PC-9 (cell line): ENCODE measurements around the gene KLK12. TPM values are rescaled to one million over a fixed set of nuclear protein-coding genes. Genes with fewer than 3 reads are reported as not detected.

Experiments
- BruUV-seq: library from RNA; stranded (reverse); fragments of 400-500 nt; replicated peaks from 2 replicates; lab custom pipeline; 2021; lab: Mats Ljungman, UMichigan
- CTCF ChIA-PET: fragments of 300-600 bp; sonication (Branson Sonifier 250); formaldehyde crosslinking; loops from one replicate; lab custom pipeline; 2022; ENCODE audit warnings: antibody characterized with exemption; lab: Charles Lee
- POLR2A ChIA-PET: fragments of 300-600 bp; sonication (Branson Sonifier 250); formaldehyde crosslinking; loops from one replicate; lab custom pipeline; 2022; ENCODE audit warnings: antibody characterized with exemption; ENCODE audit not compliant: unreplicated experiment; lab: Charles Lee
- DNase-seq, 2 experiments: peaks; one replicate each; pipeline versions ENCODE4 v3.0.0 to v3.0.0-alpha.2; 2015 to 2022; ENCODE audit warnings: mixed read lengths in 1 of 2
- H2AFZ ChIP-seq: fragments of 200-600 bp; sonication (generic); 2 replicates; pipeline ENCODE4 v1.8.1; 2017; ENCODE audit warnings: antibody characterized with exemption
- H3F3A ChIP-seq: fragments of 200-600 bp; sonication (generic); 2 replicates; pipeline ENCODE4 v1.8.1; 2017; ENCODE audit warnings: antibody characterized with exemption, mild to moderate bottlenecking, low read depth; ENCODE audit not compliant: insufficient read depth
- H3K27ac ChIP-seq: fragments of 200-600 bp; sonication (generic); 2 replicates; pipeline ENCODE4 v1.6.1; 2016; ENCODE audit warnings: mixed run types
- H3K27me3 ChIP-seq: fragments of 200-600 bp; sonication (generic); 2 replicates; pipeline ENCODE4 v1.6.1; 2016; ENCODE audit warnings: low read depth, mixed run types; ENCODE audit not compliant: insufficient read depth
- H3K36me3 ChIP-seq: fragments of 200-600 bp; sonication (generic); 2 replicates; pipeline ENCODE4 v1.6.1; 2016; ENCODE audit warnings: low read depth, mixed run types
- H3K4me1 ChIP-seq: fragments of 200-600 bp; sonication (generic); replicated peaks from 2 replicates; pipeline ENCODE4 v1.6.1; 2016; ENCODE audit warnings: mixed run types; ENCODE audit not compliant: insufficient read depth
- H3K4me2 ChIP-seq: fragments of 200-600 bp; sonication (generic); 2 replicates; pipeline ENCODE4 v1.6.1; 2017; ENCODE audit warnings: mixed run types
- H3K4me3 ChIP-seq: fragments of 200-600 bp; sonication (generic); 2 replicates; pipeline ENCODE4 v1.6.1; 2016; ENCODE audit warnings: mixed run types
- H3K79me2 ChIP-seq: fragments of 200-600 bp; sonication (generic); 2 replicates; pipeline ENCODE4 v1.6.1; 2017; ENCODE audit warnings: low read depth, mixed run types
- H3K9me2 ChIP-seq: fragments of 200-600 bp; sonication (generic); 2 replicates; pipeline ENCODE4 v1.8.1; 2017; ENCODE audit warnings: mild to moderate bottlenecking; ENCODE audit not compliant: insufficient read depth
- H3K9me3 ChIP-seq: fragments of 200-600 bp; sonication (generic); 2 replicates; pipeline ENCODE4 v1.8.1; 2016; ENCODE audit warnings: low read depth; ENCODE audit not compliant: insufficient read depth
- H4K20me1 ChIP-seq: fragments of 200-600 bp; sonication (generic); 2 replicates; pipeline ENCODE4 v1.8.1; 2017; ENCODE audit not compliant: insufficient read depth
- EZH2 ChIP-seq: fragments of 200-600 bp; sonication (generic); IDR thresholded peaks from 2 replicates; pipeline ENCODE4 v1.8.0; 2017; ENCODE audit warnings: antibody characterized with exemption, low read depth
- intact Hi-C: fragments of 100-400 bp; cut with micrococcal nuclease; formaldehyde crosslinking; loops from one replicate; pipeline ENCODE4 v1.10.0; 2022; ENCODE audit not compliant: unreplicated experiment
- total RNA-seq: library from RNA; stranded (reverse); gene quantifications from 2 replicates; pipeline ENCODE4 v1.2.3, GENCODE V29; 2021
- TF ChIP-seq, protein P1 (sequence below): fragments of 200-600 bp; sonication (generic); conservative IDR thresholded peaks from 2 replicates; pipeline ENCODE4 v1.6.1; 2017; ENCODE audit warnings: mixed run types, antibody characterized with exemption, mild to moderate bottlenecking, moderate library complexity

The KLK12 gene
- total RNA-seq, 1 experiment from 2014 or later = not detected

GRCh38 chr19:51070334-51071094 lies 35.7 kb upstream of the KLK12 start:
- TF ChIP-seq, protein P1, sequence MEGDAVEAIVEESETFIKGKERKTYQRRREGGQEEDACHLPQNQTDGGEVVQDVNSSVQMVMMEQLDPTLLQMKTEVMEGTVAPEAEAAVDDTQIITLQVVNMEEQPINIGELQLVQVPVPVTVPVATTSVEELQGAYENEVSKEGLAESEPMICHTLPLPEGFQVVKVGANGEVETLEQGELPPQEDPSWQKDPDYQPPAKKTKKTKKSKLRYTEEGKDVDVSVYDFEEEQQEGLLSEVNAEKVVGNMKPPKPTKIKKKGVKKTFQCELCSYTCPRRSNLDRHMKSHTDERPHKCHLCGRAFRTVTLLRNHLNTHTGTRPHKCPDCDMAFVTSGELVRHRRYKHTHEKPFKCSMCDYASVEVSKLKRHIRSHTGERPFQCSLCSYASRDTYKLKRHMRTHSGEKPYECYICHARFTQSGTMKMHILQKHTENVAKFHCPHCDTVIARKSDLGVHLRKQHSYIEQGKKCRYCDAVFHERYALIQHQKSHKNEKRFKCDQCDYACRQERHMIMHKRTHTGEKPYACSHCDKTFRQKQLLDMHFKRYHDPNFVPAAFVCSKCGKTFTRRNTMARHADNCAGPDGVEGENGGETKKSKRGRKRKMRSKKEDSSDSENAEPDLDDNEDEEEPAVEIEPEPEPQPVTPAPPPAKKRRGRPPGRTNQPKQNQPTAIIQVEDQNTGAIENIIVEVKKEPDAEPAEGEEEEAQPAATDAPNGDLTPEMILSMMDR = no peak
- TF ChIP-seq EZH2 = no peak
- DNase-seq = no peak
- no peaks in the 10 kb centered on the region for H4K20me1 ChIP-seq
- CTCF ChIA-PET = no interaction called here
- H3K27me3 ChIP-seq = peaks cover 98% of the 10 kb centered on the region
- no peaks in the 10 kb centered on the region for H3K79me2 ChIP-seq
- H3K9me2 ChIP-seq = no peaks in the 10 kb centered on the region
- intact Hi-C loops = no loop called here
- no peaks in the 10 kb centered on the region for H3K36me3 ChIP-seq
- H3K4me3 ChIP-seq = no peak overlapping the region
- BruUV-seq = no TSS peak
- POLR2A ChIA-PET = no interaction called here
- H2AFZ ChIP-seq = no peak overlapping the region
- no peaks in the 10 kb centered on the region for H3F3A ChIP-seq
- H3K27ac ChIP-seq = no peak overlapping the region
- H3K4me1 ChIP-seq = no peaks in the 10 kb centered on the region
- H3K4me2 ChIP-seq = no peak overlapping the region
- H3K9me3 ChIP-seq = peaks cover 17% of the 10 kb centered on the region

GRCh38 chr19:51066393-51067186 lies 31.8 kb upstream of the KLK12 start:
- Histone ChIP-seq H3K4me1 (no peaks in the 10 kb centered on the region), H3K4me2 (no peak overlapping the region), H3K4me3 (no peak overlapping the region), H3K9me3 (no peaks in the 10 kb centered on the region), H3K27ac (no peak overlapping the region), H3F3A (no peaks in the 10 kb centered on the region), H3K36me3 (no peaks in the 10 kb centered on the region), H3K9me2 (no peaks in the 10 kb centered on the region), H4K20me1 (no peaks in the 10 kb centered on the region), H3K79me2 (no peaks in the 10 kb centered on the region), H3K27me3 (peaks cover 99% of the 10 kb centered on the region), H2AFZ (no peak overlapping the region)
- no peak for DNase-seq
- intact Hi-C loops = no loop called here
- ChIA-PET POLR2A (no interaction called here), CTCF (interaction anchor here (0.5 kb wide), 1 partner anchor 366 kb away, joined by 3 read pairs; no protein-coding TSS in a partner anchor)
- BruUV-seq = no TSS peak
- no peak for TF ChIP-seq EZH2

DNA sequence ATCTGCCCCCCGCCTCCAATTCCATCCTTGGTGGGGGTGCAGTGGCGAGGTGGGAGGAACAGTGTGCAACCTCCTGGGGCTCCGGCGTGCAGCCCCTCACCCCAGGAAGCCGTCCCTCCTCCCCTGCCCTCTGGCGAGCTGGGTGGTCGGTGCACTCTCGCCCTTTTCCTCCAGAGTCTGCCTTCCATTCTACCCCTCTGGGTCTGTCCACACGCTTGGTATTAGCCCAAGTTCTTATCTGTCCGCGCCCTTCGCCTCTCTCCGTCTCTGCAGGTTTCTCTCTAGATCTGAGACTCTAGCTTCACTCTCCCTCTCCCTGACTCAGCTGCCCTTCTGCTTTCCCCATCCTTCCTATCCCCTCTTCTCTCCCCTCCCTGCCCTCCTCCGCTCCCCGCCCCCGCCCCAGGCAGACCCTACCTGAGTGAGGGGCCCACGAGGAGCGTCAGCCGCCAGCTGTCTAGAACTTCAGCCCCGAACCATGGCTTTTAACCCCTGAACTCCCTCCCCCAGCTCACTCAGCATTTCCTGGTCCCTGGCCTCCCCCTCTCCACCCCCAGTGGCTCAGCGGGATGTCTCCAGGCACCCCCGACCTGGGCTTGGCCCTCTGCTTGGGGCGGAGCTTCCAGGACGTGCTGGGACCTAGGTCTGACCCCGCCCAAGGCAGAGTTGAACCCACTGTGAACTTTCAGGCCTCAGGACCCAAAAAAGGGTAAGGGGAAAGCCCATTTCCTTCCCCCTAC lies 30.6 kb upstream of the KLK12 start:
- BruUV-seq = no TSS peak
- ChIA-PET CTCF (interaction anchor here (0.7 kb wide), 1 partner anchor 1557 kb away, joined by 4 read pairs; no protein-coding TSS in a partner anchor), POLR2A (no interaction called here)
- no peak for DNase-seq
- intact Hi-C loops = no loop called here
- H3F3A ChIP-seq = no peaks in the 10 kb centered on the region
- H2AFZ ChIP-seq = no peak overlapping the region
- H4K20me1 ChIP-seq = no peaks in the 10 kb centered on the region
- no peak overlapping the region for H3K4me2 ChIP-seq
- TF ChIP-seq, protein P1 = no peak
- TF ChIP-seq EZH2 = no peak
- H3K27ac ChIP-seq = no peak overlapping the region
- peaks cover 99% of the 10 kb centered on the region for H3K27me3 ChIP-seq
- no peaks in the 10 kb centered on the region for H3K9me3 ChIP-seq
- no peaks in the 10 kb centered on the region for H3K4me1 ChIP-seq
- no peaks in the 10 kb centered on the region for H3K9me2 ChIP-seq
- H3K79me2 ChIP-seq = no peaks in the 10 kb centered on the region
- no peak overlapping the region for H3K4me3 ChIP-seq
- H3K36me3 ChIP-seq = no peaks in the 10 kb centered on the region
